ENCODE data around the gene MYRIP.

MYRIP gene

DNA sequence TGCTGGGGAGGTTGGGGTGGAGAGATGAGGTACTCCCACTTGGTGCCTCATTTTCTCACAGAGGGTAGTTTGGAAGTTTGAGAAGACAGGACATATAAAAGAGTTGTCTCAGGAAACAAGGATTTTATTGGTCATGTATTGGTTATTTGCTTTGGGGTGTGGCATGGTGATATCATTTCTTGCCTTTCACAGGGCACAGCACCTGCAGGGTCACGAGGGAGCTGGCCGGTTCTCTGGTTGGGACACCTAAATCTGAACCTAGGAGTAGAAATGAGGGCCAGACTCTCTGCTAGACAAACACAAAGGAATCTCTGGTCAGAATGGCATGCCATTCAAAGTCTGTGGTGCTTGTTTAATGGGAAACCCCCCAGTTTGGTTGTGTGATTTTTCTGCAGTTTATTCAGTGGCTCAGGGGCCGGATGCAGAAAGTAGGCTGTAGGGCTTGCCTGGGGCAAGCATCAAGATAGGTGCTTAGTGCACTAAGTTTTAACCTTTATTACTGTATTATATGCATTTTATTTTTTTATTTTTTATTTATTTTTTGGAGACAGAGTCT lies 262.4 kb downstream of the MYRIP start:
- TF ChIP-seq SIN3A (IDR thresholded peaks at IDR 0.05; ENCODE audit: borderline replicate concordance, insufficient read depth, low read length) (no peak), TAF1 (IDR thresholded peaks at IDR 0.05; ENCODE audit: borderline replicate concordance, insufficient read depth, low read length) (no peak), FOXP2 (optimal IDR thresholded peaks at IDR 0.05; ENCODE audit: borderline replicate concordance, extremely low read depth, extremely low read length, insufficient read depth) (no peak), POLR2AphosphoS5 (IDR thresholded peaks at IDR 0.05; ENCODE audit: low read depth, low read length) (no peak)
- TF ChIP-seq, protein P1, sequence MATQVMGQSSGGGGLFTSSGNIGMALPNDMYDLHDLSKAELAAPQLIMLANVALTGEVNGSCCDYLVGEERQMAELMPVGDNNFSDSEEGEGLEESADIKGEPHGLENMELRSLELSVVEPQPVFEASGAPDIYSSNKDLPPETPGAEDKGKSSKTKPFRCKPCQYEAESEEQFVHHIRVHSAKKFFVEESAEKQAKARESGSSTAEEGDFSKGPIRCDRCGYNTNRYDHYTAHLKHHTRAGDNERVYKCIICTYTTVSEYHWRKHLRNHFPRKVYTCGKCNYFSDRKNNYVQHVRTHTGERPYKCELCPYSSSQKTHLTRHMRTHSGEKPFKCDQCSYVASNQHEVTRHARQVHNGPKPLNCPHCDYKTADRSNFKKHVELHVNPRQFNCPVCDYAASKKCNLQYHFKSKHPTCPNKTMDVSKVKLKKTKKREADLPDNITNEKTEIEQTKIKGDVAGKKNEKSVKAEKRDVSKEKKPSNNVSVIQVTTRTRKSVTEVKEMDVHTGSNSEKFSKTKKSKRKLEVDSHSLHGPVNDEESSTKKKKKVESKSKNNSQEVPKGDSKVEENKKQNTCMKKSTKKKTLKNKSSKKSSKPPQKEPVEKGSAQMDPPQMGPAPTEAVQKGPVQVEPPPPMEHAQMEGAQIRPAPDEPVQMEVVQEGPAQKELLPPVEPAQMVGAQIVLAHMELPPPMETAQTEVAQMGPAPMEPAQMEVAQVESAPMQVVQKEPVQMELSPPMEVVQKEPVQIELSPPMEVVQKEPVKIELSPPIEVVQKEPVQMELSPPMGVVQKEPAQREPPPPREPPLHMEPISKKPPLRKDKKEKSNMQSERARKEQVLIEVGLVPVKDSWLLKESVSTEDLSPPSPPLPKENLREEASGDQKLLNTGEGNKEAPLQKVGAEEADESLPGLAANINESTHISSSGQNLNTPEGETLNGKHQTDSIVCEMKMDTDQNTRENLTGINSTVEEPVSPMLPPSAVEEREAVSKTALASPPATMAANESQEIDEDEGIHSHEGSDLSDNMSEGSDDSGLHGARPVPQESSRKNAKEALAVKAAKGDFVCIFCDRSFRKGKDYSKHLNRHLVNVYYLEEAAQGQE (IDR thresholded peaks at IDR 0.05; ENCODE audit: insufficient read depth in 1 of 2, low read depth in 2 of 2, low read length in 2 of 2): no peak

DNA sequence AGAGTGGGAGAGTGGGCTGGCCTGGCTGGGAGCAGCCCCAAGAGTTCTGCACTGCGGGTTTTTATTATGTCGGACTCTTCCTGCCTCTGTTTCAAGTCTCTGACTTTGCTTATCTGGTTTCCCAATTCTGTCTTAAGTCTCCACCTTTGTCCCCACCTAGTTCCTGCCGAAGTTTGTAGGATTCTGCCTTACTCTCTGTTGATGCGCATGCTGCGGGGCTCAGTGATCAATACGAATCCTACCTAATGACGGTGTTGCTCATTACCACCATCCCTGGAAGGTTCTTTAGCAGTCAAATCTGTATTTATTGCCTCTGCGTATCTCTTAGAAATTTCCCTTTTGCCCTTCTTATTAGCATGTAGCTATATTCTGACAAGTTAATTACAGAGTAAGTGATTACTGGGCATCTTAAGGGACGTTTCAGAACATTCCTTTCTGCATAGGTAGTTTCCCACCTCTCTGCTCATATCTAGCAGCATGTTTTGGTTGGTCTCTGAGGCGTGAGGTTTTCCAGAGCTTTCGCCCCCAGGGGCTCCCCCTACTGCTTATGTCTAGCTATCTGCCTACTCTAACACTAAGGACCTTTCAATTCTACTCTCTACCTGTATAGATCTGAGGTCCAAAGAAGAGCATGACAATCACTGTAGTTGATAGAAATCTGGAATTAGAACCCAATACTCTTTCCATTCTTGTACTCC lies 264.1 kb downstream of the MYRIP start:
- TF ChIP-seq SIN3A (IDR thresholded peaks at IDR 0.05; ENCODE audit: borderline replicate concordance, insufficient read depth, low read length): no peak
- TF ChIP-seq, protein P1 (IDR thresholded peaks at IDR 0.05; ENCODE audit: insufficient read depth in 1 of 2, low read depth in 2 of 2, low read length in 2 of 2): no peak
- no peak for TF ChIP-seq TAF1 (IDR thresholded peaks at IDR 0.05; ENCODE audit: borderline replicate concordance, insufficient read depth, low read length)
- no peak for TF ChIP-seq FOXP2 (optimal IDR thresholded peaks at IDR 0.05; ENCODE audit: borderline replicate concordance, extremely low read depth, extremely low read length, insufficient read depth)
- TF ChIP-seq POLR2AphosphoS5 (IDR thresholded peaks at IDR 0.05; ENCODE audit: low read depth, low read length): no peak

DNA sequence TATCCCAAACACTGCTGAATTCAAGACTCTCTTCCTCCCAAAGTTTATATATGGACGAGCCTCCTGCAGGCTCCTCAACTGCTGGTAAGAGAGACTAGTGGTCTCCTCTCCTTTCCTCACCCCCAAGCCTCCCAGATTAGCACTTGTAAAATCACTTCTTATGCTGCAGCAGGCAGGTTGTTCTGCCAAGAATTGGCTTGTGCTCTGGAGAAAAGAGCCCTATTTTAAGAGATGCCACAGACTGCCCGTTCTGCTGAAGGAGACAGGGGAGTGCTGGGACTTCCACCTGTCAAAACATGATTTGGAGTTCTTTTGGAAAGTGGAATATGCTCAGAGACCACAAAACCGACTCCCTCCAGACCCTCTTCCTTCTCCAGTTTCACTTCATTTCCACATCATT lies 269.2 kb downstream of the MYRIP start:
- TF ChIP-seq TAF1 (IDR thresholded peaks at IDR 0.05; ENCODE audit: borderline replicate concordance, insufficient read depth, low read length): no peak
- TF ChIP-seq, protein P1 (IDR thresholded peaks at IDR 0.05; ENCODE audit: insufficient read depth in 1 of 2, low read depth in 2 of 2, low read length in 2 of 2): no peak

DNA sequence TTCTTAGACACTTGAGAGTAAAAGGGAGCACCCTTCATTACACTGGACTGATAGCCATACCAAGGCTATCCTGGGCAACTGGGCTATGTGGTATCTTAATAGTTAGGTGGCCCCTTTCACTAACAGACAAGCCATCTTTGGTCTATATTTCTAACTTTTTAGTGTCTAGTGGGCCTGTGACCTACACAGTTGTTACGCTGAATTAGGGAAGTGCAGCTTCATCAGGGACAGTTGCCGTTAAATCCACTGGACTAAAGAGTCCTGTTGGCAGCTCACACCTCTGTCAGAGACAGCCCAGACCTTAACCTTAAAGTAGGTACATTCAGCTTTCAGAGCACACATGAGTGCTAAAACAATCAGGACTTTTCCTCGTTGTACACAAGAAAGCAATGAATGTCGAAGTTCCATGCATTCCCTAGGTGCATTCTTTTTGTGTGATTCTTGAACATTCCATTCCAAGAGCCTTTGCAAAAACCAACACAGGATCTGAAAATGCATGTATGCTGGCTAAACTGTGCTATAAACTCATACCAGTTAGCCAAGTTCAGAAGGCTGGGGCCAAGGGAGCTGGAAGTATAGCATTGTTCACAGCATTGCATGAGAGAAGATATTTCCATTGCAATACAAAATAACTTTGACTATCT lies 269.9 kb downstream of the MYRIP start:
- TF ChIP-seq FOXP2 (optimal IDR thresholded peaks at IDR 0.05; ENCODE audit: borderline replicate concordance, extremely low read depth, extremely low read length, insufficient read depth) (no peak), TAF1 (IDR thresholded peaks at IDR 0.05; ENCODE audit: borderline replicate concordance, insufficient read depth, low read length) (no peak), SIN3A (IDR thresholded peaks at IDR 0.05; ENCODE audit: borderline replicate concordance, insufficient read depth, low read length) (no peak), POLR2AphosphoS5 (IDR thresholded peaks at IDR 0.05; ENCODE audit: low read depth, low read length) (no peak)
- TF ChIP-seq, protein P1 (IDR thresholded peaks at IDR 0.05; ENCODE audit: insufficient read depth in 1 of 2, low read depth in 2 of 2, low read length in 2 of 2): no peak

Data from PFSK-1 (cell line).